Astrocyte (in vitro differentiated cells and primary cell): ENCODE measurements around the gene SETMAR. TPM values are rescaled to one million over a fixed set of nuclear protein-coding genes. Genes with fewer than 3 reads are reported as not detected.
A peak's percentile ranks its signal among the peaks of the same experiment; 100 is the strongest.

Experiments used
- DNase-seq: peaks from one replicate; pipeline ENCODE4 v3.0.0-alpha.2; 2010; ENCODE audit warnings: low read depth
- FAIRE-seq: peaks from 2 replicates; lab custom pipeline; 2011; peaks lifted over from hg19 to GRCh38; lab: Jason Lieb, UNC
- H2AFZ ChIP-seq: 2 replicates; pipeline ENCODE4 v1.6.0; 2012; ENCODE audit warnings: low read depth, low read length, inconsistent platforms
- H3K27ac ChIP-seq: 2 replicates; pipeline ENCODE4 v1.5.1; 2011; ENCODE audit warnings: low read depth, low read length, inconsistent platforms
- H3K27me3 ChIP-seq: 2 replicates; pipeline ENCODE4 v1.6.0; 2011; ENCODE audit warnings: low read length, inconsistent platforms; ENCODE audit not compliant: insufficient read depth
- H3K36me3 ChIP-seq: 2 replicates; pipeline ENCODE4 v1.5.1; 2011; ENCODE audit warnings: low read length, inconsistent platforms; ENCODE audit not compliant: insufficient read depth
- H3K4me1 ChIP-seq: 2 replicates; pipeline ENCODE4 v1.5.1; 2011; ENCODE audit warnings: low read length, inconsistent platforms; ENCODE audit not compliant: insufficient read depth
- H3K4me2 ChIP-seq: 2 replicates; pipeline ENCODE4 v1.6.0; 2012; ENCODE audit warnings: low read length, inconsistent platforms
- H3K4me3 ChIP-seq: 2 replicates; pipeline ENCODE4 v1.5.1; 2011; ENCODE audit warnings: low read depth, mild to moderate bottlenecking, low read length, inconsistent platforms; ENCODE audit not compliant: insufficient read depth
- H3K79me2 ChIP-seq: 2 replicates; pipeline ENCODE4 v1.6.0; 2012; ENCODE audit warnings: mild to moderate bottlenecking, low read length, inconsistent platforms; ENCODE audit not compliant: insufficient read depth
- H3K9ac ChIP-seq: 2 replicates; pipeline ENCODE4 v1.6.0; 2012; ENCODE audit warnings: mild to moderate bottlenecking, low read length, inconsistent platforms
- H3K9me3 ChIP-seq: 2 replicates; pipeline ENCODE4 v1.5.1; 2012; ENCODE audit warnings: low read depth, mild to moderate bottlenecking, low read length, inconsistent platforms; ENCODE audit not compliant: insufficient read depth
- H4K20me1 ChIP-seq: 2 replicates; pipeline ENCODE4 v1.6.0; 2012; ENCODE audit warnings: low read length, inconsistent platforms; ENCODE audit not compliant: insufficient read depth
- H3K27ac Mint-ChIP-seq: one replicate; pipeline ENCODE4 v1.8.0; 2021; ENCODE audit warnings: mild to moderate bottlenecking, mixed read lengths; ENCODE audit not compliant: unreplicated experiment
- H3K27me3 Mint-ChIP-seq: one replicate; pipeline ENCODE4 v1.8.0; 2021; ENCODE audit warnings: low read depth, mixed read lengths; ENCODE audit not compliant: unreplicated experiment
- H3K36me3 Mint-ChIP-seq: one replicate; pipeline ENCODE4 v1.8.0; 2021; ENCODE audit warnings: low read depth, mixed read lengths; ENCODE audit not compliant: unreplicated experiment
- H3K4me1 Mint-ChIP-seq: one replicate; pipeline ENCODE4 v1.8.0; 2021; ENCODE audit warnings: low read depth, mixed read lengths; ENCODE audit not compliant: unreplicated experiment
- H3K4me3 Mint-ChIP-seq: one replicate; pipeline ENCODE4 v1.8.0; 2021; ENCODE audit warnings: mild to moderate bottlenecking, moderate library complexity, mixed read lengths; ENCODE audit not compliant: unreplicated experiment
- H3K9me3 Mint-ChIP-seq: one replicate; pipeline ENCODE4 v1.8.0; 2021; ENCODE audit warnings: mild to moderate bottlenecking, mixed read lengths; ENCODE audit not compliant: unreplicated experiment
- CTCF ChIP-seq: IDR thresholded peaks from 2 replicates; pipeline ENCODE4 v1.5.1; 2011; ENCODE audit warnings: low read depth, mild to moderate bottlenecking, inconsistent platforms, low read length, moderate library complexity; ENCODE audit not compliant: insufficient read depth
- EZH2 ChIP-seq: IDR thresholded peaks from 2 replicates; pipeline ENCODE4 v1.6.1; 2012; ENCODE audit warnings: mild to moderate bottlenecking, low read length, inconsistent platforms; ENCODE audit not compliant: insufficient read depth
- total RNA-seq: library from RNA; stranded (reverse); gene quantifications from 2 replicates; pipeline ENCODE4 v1.2.1, GENCODE V29; 2021

The SETMAR gene
- total RNA-seq, 1 donor from 2014 or later = 10.9 TPM

GRCh38 chr3:4311496-4311895 lies 8.3 kb downstream of the SETMAR start:
- Histone ChIP-seq H3K4me3 (no peak overlapping the region), H3K36me3 (peaks cover under 1% of the 10 kb centered on the region), H3K9me3 (no peaks in the 10 kb centered on the region), H4K20me1 (peaks cover 12% of the 10 kb centered on the region), H2AFZ (no peak overlapping the region), H3K79me2 (peaks cover 15% of the 10 kb centered on the region), H3K4me2 (no peak overlapping the region), H3K27ac (no peak overlapping the region), H3K27me3 (no peaks in the 10 kb centered on the region), H3K4me1 (no peaks in the 10 kb centered on the region), H3K9ac (no peak overlapping the region)
- Mint-ChIP-seq H3K9me3 (no peaks in the 10 kb centered on the region), H3K27ac (no peak overlapping the region), H3K4me1 (peaks cover 14% of the 10 kb centered on the region), H3K36me3 (peaks cover 13% of the 10 kb centered on the region), H3K4me3 (no peak overlapping the region), H3K27me3 (no peaks in the 10 kb centered on the region)
- no peak for DNase-seq
- TF ChIP-seq CTCF (no peak), EZH2 (no peak)
- FAIRE-seq = no peak

GRCh38 chr3:4313606-4314293 lies 10.6 kb downstream of the SETMAR start:
- FAIRE-seq = no peak
- peak overlapping the region; percentile 13 for H3K4me2 ChIP-seq

More at GRCh38 chr3:4313606-4314293, 10.6 kb downstream of the SETMAR start:
- Histone ChIP-seq H3K79me2 (peaks cover 13% of the 10 kb centered on the region), H3K4me1 (no peaks in the 10 kb centered on the region), H3K36me3 (peaks cover 6% of the 10 kb centered on the region), H4K20me1 (peaks cover 9% of the 10 kb centered on the region), H3K9me3 (no peaks in the 10 kb centered on the region), H3K27ac (no peak overlapping the region), H3K9ac (no peak overlapping the region), H2AFZ (no peak overlapping the region), H3K27me3 (no peaks in the 10 kb centered on the region), H3K4me3 (no peak overlapping the region)
- Mint-ChIP-seq H3K27me3 (no peaks in the 10 kb centered on the region), H3K4me3 (no peak overlapping the region), H3K36me3 (peaks cover 14% of the 10 kb centered on the region), H3K9me3 (no peaks in the 10 kb centered on the region), H3K27ac (no peak overlapping the region), H3K4me1 (peaks cover 11% of the 10 kb centered on the region)
- TF ChIP-seq CTCF (no peak), EZH2 (no peak)
- no peak for DNase-seq
